Ovary (tissue), 3 donors: ENCODE measurements around the gene NEDD4L.

Experiments used
- CTCF ChIP-seq, 3 donors: fragments of 450-650 bp in 2 of 3; fragments of 200-600 bp in 1 of 3; IDR thresholded peaks; one replicate each; pipeline versions ENCODE4 v1.5.1 to v1.8.0; 2016 to 2022; ENCODE audit warnings: antibody characterized with exemption in 3 of 3, mild to moderate bottlenecking in 1 of 3
- POLR2A ChIP-seq: fragments of 450-650 bp; IDR thresholded peaks from one replicate; pipeline ENCODE4 v1.6.1; 2017; ENCODE audit warnings: antibody characterized with exemption, mild to moderate bottlenecking, moderate library complexity
- donor health status: DM: no; HTN: no; CAD: no.

- TF ChIP-seq CTCF (IDR thresholded peaks at IDR 0.05) (no peak), POLR2A (no peak)
These were observed 197.1 kb downstream of the NEDD4L start for GRCh38 chr18:58241026-58241679.
